ENCODE results near the gene KIF2A. TPM values are rescaled to one million over a fixed set of nuclear protein-coding genes. Genes with fewer than 3 reads are reported as not detected.

KIF2A gene
- total RNA-seq, 5 donors from 2014 or later (not counting 1 experiment from before 2014, with no cell fraction given), result 99.8 to 122 (median 107) TPM

- H3K4me3 ChIP-seq (ENCODE audit: control insufficient read depth in 1 of 2, extremely low read depth in 1 of 2, low read length in 1 of 2), result peak within 1 kb of the TSS; percentile 93 to 98
- ChIA-PET CTCF (interaction anchor here (0.6 to 1.3 kb wide), 9 partner anchors 9 to 169 kb away, joined by 3 to 21 read pairs (median 3); partner anchors contain the start of gene DIMT1 (in 1 of the 2)), POLR2A (interaction anchor here (0.7 to 2.6 kb wide), 7 partner anchors 9 to 171 kb away, joined by 3 to 70 read pairs (median 6); partner anchors contain the start of genes DIMT1 (in 2 of the 2) and KIF2A (in 1 of the 2))
- Mint-ChIP-seq H3K27me3 (peaks cover 0 to 2% of the 10 kb centered on the region in 2 donors), H3K4me1 (peaks cover 25 to 31% (median 26%) of the 10 kb centered on the region in 3 donors), H3K4me3 (peak within 1 kb of the TSS; percentile 87 to 91 (median 88)), H3K36me3 (peaks cover 7% of the 10 kb centered on the region), H3K27ac (peak within 1 kb of the TSS; percentile 90 to 93), H3K9me3 (no peaks in the 10 kb centered on the region)
- ATAC-seq (replicated peaks in 1 of 4) (peak; percentile 94 to 95 (median 94)), DNase-seq (peak; percentile 97 to 99 (median 98))
- peak within 1 kb of the TSS; percentile 66 for H3K27ac ChIP-seq (ENCODE audit: low read length)
- WGBS (ENCODE audit: insufficient coverage), result under 1% methylated on average over 55 of the region's 66 CpGs
- H3K9me3 ChIP-seq, result no peaks in the 10 kb centered on the region
- peaks cover 0 to 1% of the 10 kb centered on the region in 2 donors for H3K36me3 ChIP-seq (ENCODE audit: control insufficient read depth in 2 of 2, extremely low read depth in 1 of 2, insufficient read depth in 1 of 2, low read length in 1 of 2)
- no peaks in the 10 kb centered on the region for H3K27me3 ChIP-seq (replicated peaks in 1 of 2; ENCODE audit: control insufficient read depth in 2 of 2, extremely low read depth in 1 of 2, insufficient read depth in 2 of 2, low read length in 1 of 2)
- H3K4me1 ChIP-seq (ENCODE audit: control insufficient read depth in 1 of 2, extremely low read depth in 1 of 2, insufficient read depth in 2 of 2, low read length in 2 of 2), result peaks cover 13 to 15% of the 10 kb centered on the region in 2 experiments
Observed at GRCh38 chr5:62412549-62413329, 106.7 kb downstream of the KIF2A start, which contains the start of gene IPO11. Gene IPO11, plus strand, starts transcription at chr5:62412763. Its CDS starts 24,517 bp downstream, at chr5:62437280.

DNA sequence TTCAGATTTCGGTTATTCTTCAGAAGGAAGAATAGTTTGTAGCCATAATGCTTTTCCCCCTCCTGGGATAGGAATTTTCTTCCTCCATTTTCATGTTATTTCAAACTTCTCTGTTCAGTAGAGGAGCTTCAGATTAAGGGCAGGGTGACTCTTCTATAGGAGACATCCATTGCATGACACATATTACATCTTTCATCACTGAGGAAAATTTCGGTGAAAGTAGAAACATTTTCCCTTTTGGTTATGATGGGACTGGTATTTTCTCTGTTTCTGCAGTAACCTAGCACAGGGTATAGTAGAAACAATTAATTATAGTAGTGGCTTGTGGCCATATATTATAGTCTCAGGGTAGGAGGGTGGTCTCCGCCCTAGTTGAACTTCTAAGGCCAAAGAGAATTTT lies 107.7 kb downstream of the KIF2A start:
- Mint-ChIP-seq H3K27me3 (peaks cover 0 to 2% of the 10 kb centered on the region in 2 donors), H3K9me3 (no peaks in the 10 kb centered on the region), H3K36me3 (peaks cover 10% of the 10 kb centered on the region), H3K4me3 (peak overlapping the region; percentile 87 to 91 (median 88)), H3K27ac (no peak overlapping the region), H3K4me1 (peaks cover 26 to 34% (median 31%) of the 10 kb centered on the region in 3 donors)
- ATAC-seq (replicated peaks in 1 of 4), result no peak
- peak overlapping the region; percentile 93 to 98 for H3K4me3 ChIP-seq (ENCODE audit: control insufficient read depth in 1 of 2, extremely low read depth in 1 of 2, low read length in 1 of 2)
- H3K27ac ChIP-seq (ENCODE audit: low read length), result no peak overlapping the region
- peaks cover 13 to 15% of the 10 kb centered on the region in 2 experiments for H3K4me1 ChIP-seq (ENCODE audit: control insufficient read depth in 1 of 2, extremely low read depth in 1 of 2, insufficient read depth in 2 of 2, low read length in 2 of 2)
- ChIA-PET CTCF (interaction anchor here (0.6 to 1.3 kb wide), 3 partner anchors 8 to 11 kb away, joined by 3 to 4 read pairs (median 3); partner anchors contain the start of gene DIMT1 (in 1 of the 2)), POLR2A (interaction anchor here (1.5 to 2.6 kb wide), 3 partner anchors 10 to 108 kb away, joined by 6 to 70 read pairs (median 9); partner anchors contain the start of genes DIMT1 (in 2 of the 2) and KIF2A (in 1 of the 2))
- no peaks in the 10 kb centered on the region for H3K27me3 ChIP-seq (replicated peaks in 1 of 2; ENCODE audit: control insufficient read depth in 2 of 2, extremely low read depth in 1 of 2, insufficient read depth in 2 of 2, low read length in 1 of 2)
- H3K9me3 ChIP-seq, result no peaks in the 10 kb centered on the region
- peaks cover 0 to 5% of the 10 kb centered on the region in 2 donors for H3K36me3 ChIP-seq (ENCODE audit: control insufficient read depth in 2 of 2, extremely low read depth in 1 of 2, insufficient read depth in 1 of 2, low read length in 1 of 2)
- no peak for DNase-seq
- no CpG with 5 or more reads among the region's 3 CpGs for WGBS (ENCODE audit: insufficient coverage)

- Histone ChIP-seq H3K27me3 (replicated peaks in 1 of 2; ENCODE audit: control insufficient read depth in 2 of 2, extremely low read depth in 1 of 2, insufficient read depth in 2 of 2, low read length in 1 of 2) (no peaks in the 10 kb centered on the region), H3K4me3 (ENCODE audit: control insufficient read depth in 1 of 2, extremely low read depth in 1 of 2, low read length in 1 of 2) (no peak overlapping the region), H3K27ac (ENCODE audit: low read length) (no peak overlapping the region), H3K4me1 (ENCODE audit: control insufficient read depth in 1 of 2, extremely low read depth in 1 of 2, insufficient read depth in 2 of 2, low read length in 2 of 2) (peaks cover under 1 to 5% of the 10 kb centered on the region in 2 experiments), H3K9me3 (no peaks in the 10 kb centered on the region), H3K36me3 (ENCODE audit: control insufficient read depth in 2 of 2, extremely low read depth in 1 of 2, insufficient read depth in 1 of 2, low read length in 1 of 2) (peaks cover 0 to 10% of the 10 kb centered on the region in 2 donors)
- ATAC-seq (replicated peaks in 1 of 4) (no peak), DNase-seq (no peak)
- WGBS (ENCODE audit: insufficient coverage), result no CpG with 5 or more reads among the region's 4 CpGs
- POLR2A ChIA-PET, result no interaction called here
- no peaks in the 10 kb centered on the region for H3K27me3 Mint-ChIP-seq
- no peak overlapping the region for H3K27ac Mint-ChIP-seq
- CTCF ChIA-PET, result interaction anchor here (0.5 to 1.5 kb wide), 2 partner anchors 16 to 45 kb away, joined by 3 to 5 read pairs; no protein-coding TSS in a partner anchor
- peaks cover 18% of the 10 kb centered on the region for H3K36me3 Mint-ChIP-seq
- no peak overlapping the region for H3K4me3 Mint-ChIP-seq
- H3K4me1 Mint-ChIP-seq, result peaks cover 32 to 36% (median 35%) of the 10 kb centered on the region in 3 donors
- H3K9me3 Mint-ChIP-seq, result no peaks in the 10 kb centered on the region
Observed at GRCh38 chr5:62418462-62419076, 112.6 kb downstream of the KIF2A start.

- CTCF ChIA-PET, result interaction anchor here (0.6 to 1.5 kb wide), 2 partner anchors 17 to 64 kb away, joined by 3 to 4 read pairs; no protein-coding TSS in a partner anchor
- no CpG with 5 or more reads among the region's 3 CpGs for WGBS (ENCODE audit: insufficient coverage)
- H3K27me3 ChIP-seq (replicated peaks in 1 of 2; ENCODE audit: control insufficient read depth in 2 of 2, extremely low read depth in 1 of 2, insufficient read depth in 2 of 2, low read length in 1 of 2), result no peaks in the 10 kb centered on the region
- ATAC-seq (replicated peaks in 1 of 4) (no peak), DNase-seq (no peak)
- Mint-ChIP-seq H3K4me1 (peaks cover 27 to 31% (median 29%) of the 10 kb centered on the region in 3 donors), H3K9me3 (no peaks in the 10 kb centered on the region), H3K36me3 (peaks cover 21% of the 10 kb centered on the region), H3K27ac (no peak overlapping the region), H3K4me3 (no peak overlapping the region), H3K27me3 (no peaks in the 10 kb centered on the region)
- no peaks in the 10 kb centered on the region for H3K9me3 ChIP-seq
- no peak overlapping the region for H3K27ac ChIP-seq (ENCODE audit: low read length)
- no peak overlapping the region for H3K4me3 ChIP-seq (ENCODE audit: control insufficient read depth in 1 of 2, extremely low read depth in 1 of 2, low read length in 1 of 2)
- POLR2A ChIA-PET, result interaction anchor here in 1 of 2 donors (0.6 kb wide), 1 partner anchor 31 kb away, joined by 3 read pairs; no protein-coding TSS in a partner anchor
- peaks cover 0 to 13% of the 10 kb centered on the region in 2 donors for H3K36me3 ChIP-seq (ENCODE audit: control insufficient read depth in 2 of 2, extremely low read depth in 1 of 2, insufficient read depth in 1 of 2, low read length in 1 of 2)
- no peaks in the 10 kb centered on the region for H3K4me1 ChIP-seq (ENCODE audit: control insufficient read depth in 1 of 2, extremely low read depth in 1 of 2, insufficient read depth in 2 of 2, low read length in 2 of 2)
Observed at GRCh38 chr5:62419609-62420008, 113.6 kb downstream of the KIF2A start.

- peaks cover 0 to 15% of the 10 kb centered on the region in 2 donors for H3K36me3 ChIP-seq (ENCODE audit: control insufficient read depth in 2 of 2, extremely low read depth in 1 of 2, insufficient read depth in 1 of 2, low read length in 1 of 2)
- peaks cover 28 to 39% (median 35%) of the 10 kb centered on the region in 3 donors for H3K4me1 Mint-ChIP-seq
- ChIA-PET CTCF (interaction anchor here in 1 of 2 donors (1.1 kb wide), 1 partner anchor 8 kb away, joined by 4 read pairs; no protein-coding TSS in a partner anchor), POLR2A (no interaction called here)
- H3K9me3 ChIP-seq, result no peaks in the 10 kb centered on the region
- no peaks in the 10 kb centered on the region for H3K4me1 ChIP-seq (ENCODE audit: control insufficient read depth in 1 of 2, extremely low read depth in 1 of 2, insufficient read depth in 2 of 2, low read length in 2 of 2)
- DNase-seq, result no peak
- no peak overlapping the region for H3K4me3 Mint-ChIP-seq
- no peaks in the 10 kb centered on the region for H3K27me3 Mint-ChIP-seq
- WGBS (ENCODE audit: insufficient coverage), result no CpG with 5 or more reads among the region's 1 CpG
- peaks cover 18% of the 10 kb centered on the region for H3K36me3 Mint-ChIP-seq
- no peaks in the 10 kb centered on the region for H3K27me3 ChIP-seq (replicated peaks in 1 of 2; ENCODE audit: control insufficient read depth in 2 of 2, extremely low read depth in 1 of 2, insufficient read depth in 2 of 2, low read length in 1 of 2)
- H3K9me3 Mint-ChIP-seq, result no peaks in the 10 kb centered on the region
- H3K27ac ChIP-seq (ENCODE audit: low read length), result no peak overlapping the region
- no peak overlapping the region for H3K4me3 ChIP-seq (ENCODE audit: control insufficient read depth in 1 of 2, extremely low read depth in 1 of 2, low read length in 1 of 2)
- H3K27ac Mint-ChIP-seq, result no peak overlapping the region
- ATAC-seq (replicated peaks in 1 of 4), result no peak
Observed at GRCh38 chr5:62421414-62421813, 115.4 kb downstream of the KIF2A start.

DNA sequence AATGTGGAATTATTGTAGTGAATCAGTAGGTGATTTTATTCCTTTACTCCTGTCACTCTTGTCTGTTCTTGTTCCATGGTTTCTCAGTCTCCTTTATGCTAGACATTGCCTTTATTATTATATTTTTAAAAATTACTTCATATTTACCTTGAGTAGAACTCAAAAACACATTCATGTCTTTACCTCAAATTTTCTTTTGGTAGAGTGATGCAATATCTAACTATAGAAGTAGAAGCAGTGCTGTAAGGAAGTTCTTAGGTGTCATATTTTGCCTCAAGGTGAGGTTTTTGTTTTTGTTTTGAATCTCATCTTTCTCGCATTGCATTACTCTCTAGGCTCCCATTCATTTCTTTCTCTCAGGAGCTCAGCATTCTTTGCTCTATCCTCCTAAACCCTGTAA lies 118.8 kb downstream of the KIF2A start:
- H3K9me3 Mint-ChIP-seq, result no peaks in the 10 kb centered on the region
- ATAC-seq (replicated peaks in 1 of 4), result no peak
- no peak overlapping the region for H3K4me3 ChIP-seq (ENCODE audit: control insufficient read depth in 1 of 2, extremely low read depth in 1 of 2, low read length in 1 of 2)
- peaks cover 16% of the 10 kb centered on the region for H3K36me3 Mint-ChIP-seq
- DNase-seq, result no peak
- CTCF ChIA-PET, result interaction anchor here in 1 of 2 donors (0.6 kb wide), 1 partner anchor 281 kb away, joined by 4 read pairs; no protein-coding TSS in a partner anchor
- no peak overlapping the region for H3K27ac ChIP-seq (ENCODE audit: low read length)
- POLR2A ChIA-PET, result no interaction called here
- no peak overlapping the region for H3K27ac Mint-ChIP-seq
- peaks cover 27 to 38% (median 30%) of the 10 kb centered on the region in 3 donors for H3K4me1 Mint-ChIP-seq
- no peaks in the 10 kb centered on the region for H3K9me3 ChIP-seq
- H3K27me3 ChIP-seq (replicated peaks in 1 of 2; ENCODE audit: control insufficient read depth in 2 of 2, extremely low read depth in 1 of 2, insufficient read depth in 2 of 2, low read length in 1 of 2), result no peaks in the 10 kb centered on the region
- no peak overlapping the region for H3K4me3 Mint-ChIP-seq
- peaks cover 0 to 5% of the 10 kb centered on the region in 2 donors for H3K36me3 ChIP-seq (ENCODE audit: control insufficient read depth in 2 of 2, extremely low read depth in 1 of 2, insufficient read depth in 1 of 2, low read length in 1 of 2)
- no peaks in the 10 kb centered on the region for H3K27me3 Mint-ChIP-seq
- no peaks in the 10 kb centered on the region for H3K4me1 ChIP-seq (ENCODE audit: control insufficient read depth in 1 of 2, extremely low read depth in 1 of 2, insufficient read depth in 2 of 2, low read length in 2 of 2)
- WGBS (ENCODE audit: insufficient coverage), result no CpG with 5 or more reads among the region's 1 CpG

All from T-cell (primary cell).